Medulla oblongata (tissue), 1 donor: ENCODE data around the gene CPS1.
A peak's percentile ranks its signal among the peaks of the same experiment; 100 is the strongest.

Experiments used
- DNase-seq: peaks from one replicate; pipeline ENCODE4 v3.0.0-alpha.2; 2015; ENCODE audit errors: extremely low spot score

Gene CPS1

DNA sequence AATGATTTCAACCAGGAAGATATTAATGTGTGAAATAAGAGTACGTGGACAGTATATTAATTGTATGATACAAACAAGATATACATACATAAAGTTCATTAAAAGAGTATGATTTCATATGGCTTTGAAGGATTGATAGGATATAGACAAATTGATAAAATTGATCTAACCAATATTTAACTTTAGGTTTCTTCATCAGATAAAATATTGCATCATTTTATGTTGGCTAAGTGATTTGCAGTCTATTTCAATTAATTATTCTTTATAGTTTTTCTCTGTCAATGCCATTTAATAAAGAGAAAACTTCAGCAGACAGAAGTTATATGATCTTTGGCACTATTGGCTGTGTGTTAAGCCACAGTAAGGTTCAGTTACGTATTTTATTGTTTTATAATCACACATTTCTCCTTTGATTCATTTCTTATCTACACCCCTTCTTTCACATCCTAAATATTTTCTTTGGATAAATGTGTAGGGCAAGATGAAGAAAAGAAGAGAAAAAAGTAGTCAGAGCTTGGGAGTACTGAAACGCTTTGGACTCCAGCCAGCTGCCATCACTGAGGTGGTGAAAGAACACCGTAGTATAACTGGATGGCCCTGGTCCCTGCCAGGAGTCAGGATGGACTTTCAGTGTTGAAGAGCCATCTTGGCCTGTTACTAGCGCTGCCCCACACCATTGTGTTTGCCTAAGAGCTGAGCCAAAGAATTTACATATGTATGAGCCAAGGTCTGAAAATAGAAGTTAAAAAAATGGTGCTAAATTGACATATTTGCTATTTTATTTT lies 9.8 kb upstream of the CPS1 start:
- peak; percentile 62 for DNase-seq

- no peak for DNase-seq
Observed at GRCh38 chr2:210548031-210548430, 8.4 kb upstream of the CPS1 start.

- no peak for DNase-seq
Observed at GRCh38 chr2:210548878-210549384, 7.5 kb upstream of the CPS1 start.

GRCh38 chr2:210551001-210551400 lies 5.4 kb upstream of the CPS1 start:
- no peak for DNase-seq

DNA sequence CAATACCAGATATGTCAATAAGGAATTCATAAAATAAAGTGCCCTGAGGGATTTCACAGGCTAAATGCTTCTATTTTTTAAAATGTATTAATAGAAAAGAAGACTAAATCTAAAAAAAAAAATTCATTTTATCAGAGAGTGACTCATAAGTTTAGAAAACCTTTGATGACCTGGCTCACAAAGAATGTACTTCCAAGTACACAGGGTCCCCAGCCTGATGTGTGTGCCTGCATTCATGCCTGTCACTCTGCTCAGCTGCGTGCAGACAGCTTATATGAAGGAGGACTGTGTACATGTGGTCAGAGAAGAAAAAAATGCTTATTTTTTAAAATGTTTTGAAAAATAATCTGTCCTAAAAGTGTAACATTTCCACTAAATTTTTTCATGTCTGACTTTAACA lies 3.0 kb upstream of the CPS1 start:
- DNase-seq, result no peak

- no peak for DNase-seq
Observed at GRCh38 chr2:210555555-210555954, 844 bp upstream of the CPS1 start.

DNA sequence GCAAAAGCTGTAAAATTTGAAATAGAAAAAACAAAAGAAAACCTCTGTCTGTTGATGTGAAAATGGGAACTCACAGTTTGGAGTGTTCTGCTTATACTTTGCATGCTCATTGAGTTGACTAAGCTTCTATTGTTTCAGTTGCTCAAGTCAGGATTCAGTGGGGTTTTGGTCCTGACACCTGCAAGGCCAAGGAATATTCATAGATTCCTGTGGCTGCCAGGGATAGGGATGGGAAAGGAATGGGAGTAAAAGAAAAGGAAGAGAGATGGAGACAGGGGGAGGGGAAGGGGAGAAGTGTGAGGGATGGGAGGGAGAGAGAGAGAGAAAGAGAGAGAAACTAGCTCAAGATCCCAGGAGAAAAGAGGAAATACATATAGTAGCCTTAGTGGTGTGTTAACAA lies 1.3 kb downstream of the CPS1 start:
- no peak for DNase-seq

DNA sequence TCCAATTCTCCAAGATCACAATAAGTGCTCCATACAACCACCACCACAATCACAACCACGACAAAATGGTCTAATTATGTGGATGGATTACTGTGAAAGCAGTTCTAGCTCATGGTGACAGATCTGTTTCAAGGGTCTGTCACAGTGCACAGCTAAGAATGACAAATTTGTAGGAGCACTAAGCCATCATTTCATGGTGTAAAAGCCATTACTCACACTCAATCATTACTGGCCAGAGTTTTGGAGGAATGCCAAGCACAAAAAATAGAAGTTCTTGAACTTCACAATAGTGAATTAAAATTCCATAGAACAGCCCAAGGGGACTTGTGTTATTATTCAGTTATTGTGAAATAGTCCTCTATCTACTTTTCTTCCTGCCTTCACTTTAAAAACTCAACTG lies 2.3 kb downstream of the CPS1 start:
- DNase-seq, result no peak

DNA sequence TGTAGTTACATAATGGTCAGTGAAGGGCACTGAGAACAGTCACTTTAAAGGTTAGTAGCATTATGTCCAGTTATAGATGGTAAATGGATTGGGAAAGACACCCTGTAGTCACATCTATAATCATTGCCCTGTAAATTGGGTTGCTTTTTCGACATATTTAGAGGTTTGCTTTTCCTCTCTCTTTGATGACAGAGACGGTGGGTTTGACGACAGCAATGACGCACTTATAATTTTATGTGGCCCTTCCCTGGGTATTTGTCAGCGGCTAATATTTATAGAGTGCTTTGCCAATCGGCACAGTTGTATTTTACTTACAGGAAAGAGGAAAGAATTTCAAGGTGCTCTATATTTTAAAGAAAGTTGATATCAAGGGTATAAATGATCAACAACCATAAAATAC lies 2.8 kb downstream of the CPS1 start:
- no peak for DNase-seq

- DNase-seq, result no peak
Observed at GRCh38 chr2:210561475-210561874, 5.1 kb downstream of the CPS1 start.

- no peak for DNase-seq
Observed at GRCh38 chr2:210562091-210562490, 5.7 kb downstream of the CPS1 start.

- DNase-seq, result no peak
Observed at GRCh38 chr2:210562502-210563080, 6.2 kb downstream of the CPS1 start.

GRCh38 chr2:210567279-210567678 lies 10.9 kb downstream of the CPS1 start:
- no peak for DNase-seq

DNA sequence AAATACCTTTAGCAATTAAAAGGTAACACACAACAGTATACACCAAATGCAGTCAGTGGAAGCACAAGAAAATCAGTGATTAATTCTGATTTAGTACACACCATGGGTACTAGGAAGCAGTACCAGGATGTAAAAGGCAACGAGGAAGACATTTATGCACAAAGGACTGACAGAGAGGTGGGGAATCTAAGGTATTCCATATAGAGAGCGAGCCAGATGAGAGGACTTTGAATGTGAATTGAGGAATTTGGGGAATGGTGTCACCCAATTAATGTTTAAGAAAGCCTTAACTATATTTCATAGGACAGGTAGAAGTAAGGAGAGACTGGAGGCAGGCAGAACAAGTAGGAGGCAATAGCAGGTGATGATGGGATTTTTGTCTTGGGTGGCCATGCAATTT lies 11.7 kb downstream of the CPS1 start:
- DNase-seq, result no peak

GRCh38 chr2:210577263-210578071 lies 21.1 kb downstream of the CPS1 start:
- peak; percentile 77 for DNase-seq

GRCh38 chr2:210584834-210585233 lies 28.4 kb downstream of the CPS1 start:
- no peak for DNase-seq

- DNase-seq, result no peak
Observed at GRCh38 chr2:210586381-210586780, 30.0 kb downstream of the CPS1 start.

DNA sequence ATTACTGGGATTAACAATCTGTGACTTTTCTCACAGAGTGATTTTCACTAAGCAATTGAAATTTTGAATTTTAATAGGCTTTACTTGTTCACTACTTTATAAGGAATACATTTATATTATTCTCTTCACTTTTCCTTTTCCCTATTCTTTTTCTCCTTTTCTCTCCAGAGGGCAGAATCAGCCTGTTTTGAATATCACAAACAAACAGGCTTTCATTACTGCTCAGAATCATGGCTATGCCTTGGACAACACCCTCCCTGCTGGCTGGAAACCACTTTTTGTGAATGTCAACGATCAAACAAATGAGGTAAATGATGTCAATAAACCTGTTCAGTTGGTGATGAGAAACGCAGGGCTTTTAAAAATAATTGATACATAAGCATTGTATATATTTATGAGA lies 35.3 kb downstream of the CPS1 start:
- peak; percentile 66 for DNase-seq

GRCh38 chr2:210592726-210593125 lies 36.3 kb downstream of the CPS1 start:
- no peak for DNase-seq

- no peak for DNase-seq
Observed at GRCh38 chr2:210593166-210593565, 36.8 kb downstream of the CPS1 start.

- DNase-seq, result no peak
Observed at GRCh38 chr2:210598219-210598618, 41.8 kb downstream of the CPS1 start.

GRCh38 chr2:210599476-210599875 lies 43.1 kb downstream of the CPS1 start:
- DNase-seq, result no peak

DNA sequence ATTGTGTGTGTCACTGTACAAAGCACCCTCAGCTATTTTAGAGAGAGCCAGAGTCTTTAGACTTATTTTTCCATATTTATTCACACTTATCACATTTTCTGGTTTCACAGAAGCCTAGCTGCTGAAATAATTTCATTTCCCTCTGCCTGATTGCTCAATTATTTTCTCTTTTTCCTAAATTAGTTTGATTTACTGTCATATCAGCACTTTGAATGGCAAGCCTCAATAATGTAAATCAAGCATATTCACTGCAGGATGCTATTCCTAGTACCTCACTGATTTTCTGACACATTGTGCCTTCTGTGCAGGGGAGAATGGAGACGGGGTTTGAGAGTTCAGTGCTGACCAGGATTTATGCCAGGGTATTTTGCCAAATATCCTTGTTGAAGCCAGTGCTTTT lies 48.3 kb downstream of the CPS1 start:
- DNase-seq, result no peak
